ENCODE measurements around the gene SIGLEC12. TPM values are rescaled to one million over a fixed set of nuclear protein-coding genes. Genes with fewer than 3 reads are reported as not detected.

Gene SIGLEC12
- total RNA-seq, 4 donors from 2014 or later, result 0.41 to 0.48 TPM; not detected in 2

- 65 to 66% methylated on average over 1 of the region's 1 CpG for WGBS, 2 donors (ENCODE audit: low coverage in 1 of 2)
- Histone ChIP-seq H3K27me3 (peaks cover 6% of the 10 kb centered on the region), H3K4me1 (no peaks in the 10 kb centered on the region), H3K36me3 (no peaks in the 10 kb centered on the region), H3K27ac (no peak overlapping the region), H3K9me3 (no peaks in the 10 kb centered on the region), H3K4me3 (no peak overlapping the region)
- DNase-seq, result no peak
- TF ChIP-seq EP300 (IDR thresholded peaks at IDR 0.05; ENCODE audit: low read depth) (no peak), CTCF (IDR thresholded peaks at IDR 0.05) (no peak), POLR2AphosphoS5 (IDR thresholded peaks at IDR 0.05) (no peak), POLR2A (IDR thresholded peaks at IDR 0.05) (no peak)
- in situ Hi-C loops (cut with MboI; ENCODE audit: low pct_ligation_motif_present in 1 of 4, low pct_unique_long_range_greater_than_20kb in 1 of 4, low sequenced_read_pairs in 3 of 4), result loop anchor here (5.0 to 25.0 kb wide), 4 partner anchors 183 to 316 kb away; partner anchors contain the start of gene FPR3 (in 1 of the 4)
- intact Hi-C loops (cut with DNase I; ENCODE audit: low total_unique reads), result loop anchor here (10.0 kb wide), 2 partner anchors 183 to 303 kb away; no protein-coding TSS in a partner anchor
Observed at GRCh38 chr19:51471527-51471926, 30.1 kb downstream of the SIGLEC12 start.

GRCh38 chr19:51470966-51471365 lies 30.6 kb downstream of the SIGLEC12 start:
- Histone ChIP-seq H3K4me3 (no peak overlapping the region), H3K27me3 (peaks cover 6% of the 10 kb centered on the region), H3K9me3 (no peaks in the 10 kb centered on the region), H3K27ac (no peak overlapping the region), H3K36me3 (no peaks in the 10 kb centered on the region), H3K4me1 (no peaks in the 10 kb centered on the region)
- TF ChIP-seq POLR2A (IDR thresholded peaks at IDR 0.05) (no peak), POLR2AphosphoS5 (IDR thresholded peaks at IDR 0.05) (no peak), CTCF (IDR thresholded peaks at IDR 0.05) (no peak), EP300 (IDR thresholded peaks at IDR 0.05; ENCODE audit: low read depth) (no peak)
- DNase-seq, result no peak
- in situ Hi-C loops (cut with MboI; ENCODE audit: low pct_ligation_motif_present in 1 of 4, low pct_unique_long_range_greater_than_20kb in 1 of 4, low sequenced_read_pairs in 3 of 4) (loop anchor here (5.0 to 25.0 kb wide), 4 partner anchors 184 to 316 kb away; partner anchors contain the start of gene FPR3 (in 1 of the 4)), intact Hi-C loops (cut with DNase I; ENCODE audit: low total_unique reads) (loop anchor here (10.0 kb wide), 2 partner anchors 184 to 304 kb away; no protein-coding TSS in a partner anchor)
- 65 to 86% methylated on average over 2 to 9 of the region's 9 CpGs for WGBS, 2 donors (ENCODE audit: low coverage in 1 of 2)

GRCh38 chr19:51469629-51470028 lies 32.0 kb downstream of the SIGLEC12 start:
- no peak for TF ChIP-seq EP300 (IDR thresholded peaks at IDR 0.05; ENCODE audit: low read depth)
- no peak for TF ChIP-seq POLR2A (IDR thresholded peaks at IDR 0.05)
- TF ChIP-seq POLR2AphosphoS5 (IDR thresholded peaks at IDR 0.05), result no peak
- no peak for TF ChIP-seq CTCF (IDR thresholded peaks at IDR 0.05)
- H3K36me3 ChIP-seq, result no peaks in the 10 kb centered on the region
- intact Hi-C loops (cut with DNase I; ENCODE audit: low total_unique reads), result loop anchor here (10.0 kb wide), 2 partner anchors 185 to 305 kb away; no protein-coding TSS in a partner anchor
- peaks cover 14% of the 10 kb centered on the region for H3K27me3 ChIP-seq
- no peak for DNase-seq
- no peaks in the 10 kb centered on the region for H3K4me1 ChIP-seq
- H3K4me3 ChIP-seq, result no peak overlapping the region
- 100% methylated on average over 1 of the region's 1 CpG; no CpG with 5 or more reads in 1 of the 2 donors for WGBS, 2 donors (ENCODE audit: low coverage in 1 of 2)
- no peaks in the 10 kb centered on the region for H3K9me3 ChIP-seq
- H3K27ac ChIP-seq, result no peak overlapping the region
- in situ Hi-C loops (cut with MboI; ENCODE audit: low pct_ligation_motif_present in 1 of 4, low pct_unique_long_range_greater_than_20kb in 1 of 4, low sequenced_read_pairs in 3 of 4), result loop anchor here (5.0 to 25.0 kb wide), 4 partner anchors 185 to 318 kb away; partner anchors contain the start of gene FPR3 (in 1 of the 4)

GRCh38 chr19:51469162-51469561 lies 32.4 kb downstream of the SIGLEC12 start:
- Histone ChIP-seq H3K27ac (no peak overlapping the region), H3K4me3 (no peak overlapping the region), H3K9me3 (no peaks in the 10 kb centered on the region), H3K36me3 (no peaks in the 10 kb centered on the region), H3K4me1 (no peaks in the 10 kb centered on the region), H3K27me3 (peaks cover 14% of the 10 kb centered on the region)
- WGBS, 2 donors (ENCODE audit: low coverage in 1 of 2), result 33 to 44% methylated on average over 4 of the region's 4 CpGs
- no peak for DNase-seq
- intact Hi-C loops (cut with DNase I; ENCODE audit: low total_unique reads), result no loop called here
- in situ Hi-C loops (cut with MboI; ENCODE audit: low pct_ligation_motif_present in 1 of 4, low pct_unique_long_range_greater_than_20kb in 1 of 4, low sequenced_read_pairs in 3 of 4), result loop anchor here in 2 of 4 donors (25.0 kb wide), 2 partner anchors 193 to 318 kb away; partner anchors contain the start of gene FPR3 (in 1 of the 2)
- no peak for TF ChIP-seq POLR2AphosphoS5 (IDR thresholded peaks at IDR 0.05)
- no peak for TF ChIP-seq CTCF (IDR thresholded peaks at IDR 0.05)
- no peak for TF ChIP-seq EP300 (IDR thresholded peaks at IDR 0.05; ENCODE audit: low read depth)
- no peak for TF ChIP-seq POLR2A (IDR thresholded peaks at IDR 0.05)
